ENCODE results near the gene RXYLT1. TPM values are rescaled to one million over a fixed set of nuclear protein-coding genes. Genes with fewer than 3 reads are reported as not detected.

Gene RXYLT1
- total RNA-seq, 1 experiment from 2014 or later, result 50.7 TPM

- DNase-seq (ENCODE audit: low read depth), result peak; percentile 76
- in situ Hi-C loops (cut with HindIII; ENCODE audit: low pct_unique_long_range_greater_than_20kb, low sequenced_read_pairs), result no loop called here
These were observed 78.3 kb downstream of the RXYLT1 start for GRCh38 chr12:63857771-63858670.

Other genes starting within 250 kb of the RXYLT1 start
- gene DPY19L2, start 111.4 kb upstream of the RXYLT1 start, total RNA-seq (2014; rRNA removed; shearing (Covaris generic); ENCODE audit: low replicate concordance), result 0.70 and 1.1 TPM in 2 replicates
- gene SRGAP1, start 64.8 kb downstream of the RXYLT1 start, total RNA-seq (2014; rRNA removed; shearing (Covaris generic); ENCODE audit: low replicate concordance), result 7.6 and 30.0 TPM in 2 replicates